HTR-8/SVneo (cell line): ENCODE data around the gene WDCP.
"Not testable (repeated sequence)": the region's sequence is repeated elsewhere in the genome, so short reads cannot be mapped to it uniquely, and the experiment has no call there.

Source experiments
- DNase-seq: peaks from one replicate; pipeline ENCODE4 v3.0.0; 2011; ENCODE audit warnings: low spot score, mixed read lengths; ENCODE audit not compliant: insufficient read length
- FAIRE-seq: peaks from 2 replicates; lab custom pipeline; 2011; peaks lifted over from hg19 to GRCh38; lab: Jason Lieb, UNC

The WDCP gene

DNA sequence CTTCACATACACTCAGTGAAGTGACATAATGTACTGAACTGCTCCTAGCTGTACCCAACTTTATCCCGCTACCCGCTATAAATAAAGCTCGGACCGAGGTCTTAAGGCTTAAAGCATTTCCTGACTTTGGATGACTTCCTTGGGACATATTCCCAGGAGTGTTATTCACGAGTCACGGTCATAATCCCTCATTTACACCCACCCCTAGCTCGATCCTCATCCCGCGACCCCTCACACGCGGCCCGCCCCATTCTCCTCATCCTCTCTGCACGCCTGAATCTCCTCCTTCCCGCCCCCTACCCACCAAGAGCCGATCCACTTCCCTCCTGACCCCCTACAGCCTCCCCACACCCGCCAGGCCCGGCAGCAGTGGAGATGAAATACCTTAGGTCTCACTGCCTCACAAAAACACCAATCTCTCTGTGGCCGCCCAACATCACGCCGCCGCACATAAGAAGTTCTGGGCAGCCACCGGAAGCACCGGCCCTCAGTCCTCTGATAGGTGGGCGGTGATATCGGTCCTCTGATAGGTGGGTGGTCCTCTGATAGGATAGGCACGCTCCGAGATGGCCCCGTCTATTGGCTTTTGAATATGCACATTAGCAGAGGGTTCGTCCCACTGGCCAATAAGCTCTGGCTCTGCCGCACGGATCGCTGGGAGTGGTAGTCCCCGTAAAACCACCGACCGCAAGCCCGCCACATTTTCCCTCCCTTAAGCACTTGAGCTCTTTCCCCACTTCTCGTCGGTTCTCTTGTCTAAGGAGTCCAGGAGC, at the start of gene WDCP:
Gene WDCP (minus strand): TSS at position 462 of the 773 bp plus-strand sequence. CDS start 7,897 bp downstream, outside the sequence.
- FAIRE-seq (peak; percentile 70), DNase-seq (peak; percentile 99)

GRCh38 chr2:24095171-24095677, 48.0 kb upstream of the WDCP start:
- not testable (repeated sequence) for FAIRE-seq, DNase-seq

DNA sequence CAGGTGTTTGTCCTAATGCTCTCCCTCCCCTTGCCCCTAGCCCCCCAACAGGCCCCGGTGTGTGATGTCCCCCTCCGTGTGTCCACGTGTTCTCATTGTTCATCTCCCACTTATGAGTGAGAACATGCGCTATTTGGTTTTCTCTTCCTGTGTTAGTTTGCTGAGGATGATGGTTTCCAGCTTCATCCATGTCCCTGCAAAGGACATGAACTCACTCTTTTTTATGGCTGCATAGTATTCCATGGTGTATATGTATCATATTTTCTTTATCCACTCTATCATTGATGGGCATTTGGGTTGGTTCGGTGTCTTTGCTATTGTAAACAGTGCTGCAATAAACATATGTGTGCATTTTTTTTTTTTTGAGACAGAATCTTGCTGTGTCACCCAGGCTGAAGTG, 46.1 kb upstream of the WDCP start:
- not testable (repeated sequence) for FAIRE-seq, DNase-seq

DNA sequence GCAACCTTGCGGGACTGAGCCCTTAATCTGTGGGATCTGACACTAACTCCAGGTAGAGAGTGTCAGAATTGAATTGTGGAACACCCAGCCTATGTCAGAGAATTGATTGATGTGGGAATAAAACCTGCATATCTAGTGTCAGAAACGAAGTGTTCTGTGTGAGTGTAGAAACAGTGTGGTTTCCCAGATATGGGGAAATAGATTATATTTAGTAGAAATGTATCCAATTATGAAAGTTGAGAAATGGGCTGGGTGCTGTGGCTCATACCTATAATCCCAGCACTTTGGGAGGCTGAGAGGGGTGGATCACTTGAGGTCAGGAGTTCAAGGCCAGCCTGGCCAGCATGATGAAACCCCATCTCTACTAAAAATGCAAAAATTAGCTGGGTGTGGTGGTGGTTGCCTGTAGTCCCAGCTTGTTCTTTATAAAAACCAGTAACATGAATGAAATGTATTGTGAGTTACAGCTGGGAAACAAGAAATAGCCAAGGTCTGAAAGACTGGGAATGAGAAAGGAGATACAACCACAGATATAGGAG, 41.7 kb upstream of the WDCP start:
- DNase-seq (no peak), FAIRE-seq (no peak)

DNA sequence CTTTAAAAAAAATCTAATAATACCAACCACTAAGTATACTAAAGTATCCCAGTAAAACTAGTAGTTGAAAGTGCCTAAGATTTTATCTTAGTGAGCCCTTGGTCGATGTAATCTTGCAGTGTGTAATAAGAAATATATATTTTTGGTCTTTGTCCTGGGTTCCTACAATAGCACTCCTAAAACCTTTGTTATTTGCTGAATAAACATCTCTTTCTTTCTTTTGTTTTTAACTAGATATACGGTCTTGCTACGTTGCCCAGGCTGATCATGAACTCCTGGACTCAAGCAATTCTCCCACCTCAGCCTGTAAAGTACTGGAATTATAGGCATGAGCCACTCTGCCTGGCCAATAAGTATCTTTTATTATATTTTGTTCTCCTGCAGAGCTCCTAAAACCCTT, 39.8 kb upstream of the WDCP start:
- DNase-seq: no peak
- no peak for FAIRE-seq

GRCh38 chr2:24086241-24086640, 39.0 kb upstream of the WDCP start:
- FAIRE-seq: no peak

DNA sequence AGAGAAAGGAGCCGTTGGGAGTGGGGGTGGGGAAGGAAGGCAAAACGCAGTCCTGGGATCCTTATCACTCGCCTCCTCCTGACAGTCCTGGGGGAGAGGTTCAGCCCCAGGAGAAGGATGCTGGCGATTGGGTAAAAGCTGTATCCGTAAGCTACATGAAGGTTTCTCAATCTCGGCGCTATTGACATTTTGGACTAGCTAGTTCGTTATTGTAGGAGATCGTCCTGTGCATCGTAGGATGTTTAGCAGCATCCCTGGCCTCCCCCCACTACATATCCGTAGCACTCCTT, 38.0 kb upstream of the WDCP start:
- DNase-seq (no peak), FAIRE-seq (no peak)

More at GRCh38 chr2:24086241-24086640, 39.0 kb upstream of the WDCP start:
- no peak for DNase-seq

DNA sequence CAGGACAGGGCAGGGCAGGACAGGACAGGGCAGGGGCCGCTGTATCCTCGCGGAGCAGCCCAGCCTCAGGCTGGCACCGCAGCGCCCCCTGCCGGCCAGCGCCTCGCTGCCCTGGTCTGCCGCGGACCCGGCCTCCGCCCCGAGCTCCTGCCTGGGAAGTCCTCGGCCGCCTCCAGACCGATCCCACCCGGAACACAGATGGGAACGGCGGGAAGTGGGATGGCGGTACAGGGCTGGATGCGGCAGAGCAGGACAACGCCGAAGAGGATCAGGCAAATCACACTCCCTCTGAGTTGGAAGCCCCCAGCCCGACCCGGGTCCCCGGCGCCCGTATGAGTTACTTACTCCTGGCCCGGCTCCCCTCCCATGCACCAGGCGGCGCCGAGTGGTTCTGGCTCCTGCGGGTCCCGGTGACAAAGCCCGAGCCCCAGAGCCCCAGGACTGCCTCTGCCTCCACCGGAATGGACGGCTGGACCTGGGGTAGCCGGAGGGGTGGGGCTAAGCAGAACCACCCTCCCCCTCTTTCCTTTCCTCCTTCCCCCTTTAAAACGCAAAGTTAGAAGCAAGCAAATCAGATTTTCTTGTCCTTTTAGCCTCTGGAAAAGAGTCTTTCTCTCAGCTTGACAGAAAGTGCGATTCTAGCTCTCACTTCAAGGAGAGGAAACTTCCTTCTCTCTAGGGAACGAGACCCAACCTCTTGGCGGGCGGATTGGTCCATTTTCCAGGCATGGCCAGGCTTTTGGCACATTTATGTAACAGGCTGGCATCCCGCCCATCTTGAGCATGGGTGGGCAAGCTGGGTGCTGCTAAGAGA, 37.4 kb upstream of the WDCP start, which contains the start of gene TP53I3:
Gene TP53I3 (minus strand): TSS at position 449 of the 814 bp plus-strand sequence. CDS start 508 bp downstream, outside the sequence.
- DNase-seq: peak; percentile 93
- FAIRE-seq: peak; percentile 83

DNA sequence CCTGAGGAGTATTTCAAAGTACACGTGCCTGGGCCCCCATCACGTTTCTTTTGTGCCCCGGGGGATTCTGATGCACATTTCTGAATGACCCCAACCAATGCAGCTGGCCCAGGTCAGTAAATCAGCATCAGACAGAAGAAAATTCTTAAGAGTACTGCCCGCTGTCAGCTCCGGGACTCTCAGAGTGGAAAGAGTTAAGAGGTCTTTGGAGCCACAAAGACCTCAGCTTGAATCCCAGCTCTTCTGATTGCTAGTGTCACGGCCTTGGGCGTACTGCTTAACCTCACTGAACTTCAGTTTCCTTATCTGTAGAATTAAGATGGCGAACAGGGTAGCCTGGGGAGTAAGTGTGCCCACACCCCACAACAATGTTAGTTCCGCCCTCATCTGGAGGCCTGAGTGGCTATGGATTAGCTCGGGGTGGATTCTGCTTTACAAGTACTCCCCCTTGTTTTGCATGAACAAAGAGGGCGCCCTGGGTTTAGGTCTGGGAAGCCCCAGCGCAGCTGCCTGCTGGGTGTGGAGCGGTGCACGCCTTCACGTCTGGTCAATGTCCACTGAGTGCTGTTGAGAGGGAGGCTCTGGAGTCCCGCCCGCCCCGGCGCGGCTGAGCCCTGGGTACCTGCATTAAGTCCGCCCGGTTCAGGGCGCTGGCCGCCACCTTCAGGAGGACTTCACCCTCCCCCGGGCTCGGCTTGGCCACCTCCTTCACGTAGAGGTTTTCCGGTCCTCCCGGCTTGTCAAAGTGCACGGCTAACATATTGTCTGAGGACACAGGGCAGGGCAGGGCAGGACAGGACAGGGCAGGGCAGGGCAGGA, 36.6 kb upstream of the WDCP start:
- DNase-seq (peak; percentile 74), FAIRE-seq (peak; percentile 26)

DNA sequence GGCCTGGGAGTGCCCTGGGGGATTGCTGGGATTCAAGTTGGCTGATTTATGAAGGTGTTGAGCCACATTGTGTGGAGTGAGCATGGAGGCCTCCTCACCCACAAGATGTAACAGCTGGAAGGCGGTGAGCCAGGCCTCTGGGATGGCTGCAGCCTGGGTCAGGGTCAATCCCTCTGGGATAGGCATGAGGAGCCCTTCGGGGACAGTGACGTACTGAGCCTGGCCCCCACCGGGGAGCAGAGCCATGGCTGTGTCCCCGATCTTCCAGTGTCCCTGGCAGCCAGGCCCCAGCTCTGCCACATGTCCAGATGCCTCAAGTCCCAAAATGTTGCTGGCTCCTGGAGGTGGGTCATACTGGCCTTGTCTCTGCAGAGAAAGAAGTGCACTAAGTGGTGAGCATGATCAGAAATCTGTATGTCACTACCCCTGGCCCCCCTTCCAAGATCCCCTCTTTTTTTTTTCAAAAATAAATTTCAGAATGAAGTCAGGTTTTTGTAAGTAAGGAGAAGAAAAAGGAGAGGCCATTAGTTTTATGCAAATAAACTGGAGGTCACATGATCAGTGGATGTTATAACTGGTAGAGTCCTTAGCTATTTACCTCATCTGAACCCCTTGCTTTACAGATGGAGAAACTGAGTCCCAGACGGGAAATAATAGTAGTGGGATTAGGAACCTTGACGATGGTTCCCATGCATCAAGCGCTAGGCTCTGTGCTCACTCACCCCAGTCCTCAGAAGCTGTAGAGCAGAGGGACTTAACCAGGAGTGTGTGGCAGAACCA, 35.8 kb upstream of the WDCP start:
- no peak for DNase-seq
- FAIRE-seq: no peak

GRCh38 chr2:24080701-24081100, 33.5 kb upstream of the WDCP start:
- DNase-seq: no peak
- FAIRE-seq: no peak

- FAIRE-seq (no peak), DNase-seq (no peak)
These were observed 30.7 kb upstream of the WDCP start for GRCh38 chr2:24077879-24078278.

- FAIRE-seq: no peak
- no peak for DNase-seq
These were observed 30.3 kb upstream of the WDCP start for GRCh38 chr2:24077535-24077877.

- DNase-seq: no peak
- no peak for FAIRE-seq
These were observed 29.8 kb upstream of the WDCP start for GRCh38 chr2:24076849-24077534.

GRCh38 chr2:24075915-24076848, 29.0 kb upstream of the WDCP start, which contains the start of gene SF3B6:
Gene SF3B6 (minus strand): TSS chr2:24076326. CDS start chr2:24076229, 97 bp downstream.
- DNase-seq: peak; percentile 96
- peak; percentile 92 for FAIRE-seq

DNA sequence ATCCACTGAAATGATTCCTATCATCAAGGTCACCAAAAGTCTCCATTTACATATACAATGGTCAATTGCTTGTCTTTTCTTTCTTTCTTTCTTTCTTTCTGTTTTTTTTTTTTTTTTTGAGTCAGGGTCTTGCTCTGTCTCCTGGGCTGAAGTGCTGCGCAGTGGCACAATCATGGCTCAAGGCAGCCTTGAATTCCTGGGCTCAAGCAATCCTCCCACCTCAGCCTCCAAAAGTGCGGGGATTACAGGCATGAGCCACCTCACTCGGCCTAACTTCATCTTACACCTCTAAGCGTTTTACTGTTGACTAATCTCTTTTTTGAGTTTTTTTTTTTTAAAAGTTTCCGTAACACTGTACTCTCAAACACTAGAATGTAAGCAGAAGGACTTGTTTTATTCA, 28.1 kb upstream of the WDCP start:
- FAIRE-seq (no peak), DNase-seq (no peak)

DNA sequence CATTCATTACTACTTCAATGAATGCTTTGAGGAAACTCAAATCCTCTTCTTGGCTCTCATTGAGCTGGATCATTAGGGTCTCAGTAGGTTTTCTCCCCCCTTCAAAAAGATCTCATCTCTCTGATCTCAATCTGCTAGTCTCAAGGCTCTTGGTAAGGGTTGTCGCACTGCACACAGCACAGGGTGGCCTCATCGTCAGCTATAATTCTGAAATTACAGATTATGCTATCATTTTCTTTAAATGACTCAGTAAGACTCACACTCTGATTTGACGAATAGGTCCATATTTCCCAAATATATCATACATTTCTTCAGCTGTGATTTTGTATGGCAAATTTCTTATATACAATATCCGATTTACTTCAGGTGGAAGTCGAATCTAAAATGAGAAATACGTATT, 26.6 kb upstream of the WDCP start:
- FAIRE-seq (no peak), DNase-seq (no peak)

GRCh38 chr2:24072259-24072658, 25.1 kb upstream of the WDCP start:
- no peak for FAIRE-seq
- no peak for DNase-seq
